Fibroblast of lung (primary cell): Measurements from ENCODE around the gene TAS2R1.

ENCODE experiments used
- CTCF ChIP-seq, 2 donors: IDR thresholded peaks in 1 of 2; conservative IDR thresholded peaks in 1 of 2; 1 replicate in 1 of 2; 2 replicates in 1 of 2; pipeline ENCODE4 v1.5.1; 2011 to 2012; ENCODE audit warnings: low read length in 2 of 2, control low read depth in 1 of 2, inconsistent platforms in 1 of 2, low read depth in 1 of 2, mild to moderate bottlenecking in 1 of 2
- EZH2 ChIP-seq: IDR thresholded peaks from 2 replicates; pipeline ENCODE4 v1.5.1; 2012; ENCODE audit warnings: low read length, control low read depth, mild to moderate bottlenecking; ENCODE audit errors: missing control alignments

GRCh38 chr5:9670371-9670770 lies 40.2 kb upstream of the TAS2R1 start:
- TF ChIP-seq CTCF (conservative IDR thresholded peaks at IDR 0.05 in 1 of 2, IDR thresholded peaks at IDR 0.05 in 1 of 2; ENCODE audit: low read depth in 1 of 2, low read length in 2 of 2) (no peak), EZH2 (no peak)
